PFSK-1 (cell line): Measurements from ENCODE around the gene ZNF592.

Source experiments
- FOXP2 ChIP-seq: optimal IDR thresholded peaks from 2 replicates; pipeline ENCODE3; 2011; ENCODE audit warnings: borderline replicate concordance, control low read depth, inconsistent platforms; ENCODE audit not compliant: insufficient read depth; ENCODE audit errors: extremely low read length, extremely low read depth
- POLR2AphosphoS5 ChIP-seq: IDR thresholded peaks from 2 replicates; pipeline ENCODE4 v1.6.1; 2012; ENCODE audit warnings: low read depth, mild to moderate bottlenecking, control low read depth, low read length, moderate library complexity
- REST ChIP-seq, 2 experiments: IDR thresholded peaks; 2 replicates each; pipeline versions ENCODE4 v1.6.1 to v1.8.0; 2011 to 2012; ENCODE audit warnings: low read depth in 2 of 2, low read length in 2 of 2, control low read depth in 1 of 2, inconsistent platforms in 1 of 2, mild to moderate bottlenecking in 1 of 2, moderate library complexity in 1 of 2; ENCODE audit not compliant: insufficient read depth in 1 of 2
- SIN3A ChIP-seq: IDR thresholded peaks from 2 replicates; pipeline ENCODE4 v1.6.1; 2012; ENCODE audit warnings: mild to moderate bottlenecking, low read length, moderate library complexity, borderline replicate concordance; ENCODE audit not compliant: insufficient read depth
- TAF1 ChIP-seq: IDR thresholded peaks from 2 replicates; pipeline ENCODE4 v1.6.1; 2012; ENCODE audit warnings: low read length, control low read depth, borderline replicate concordance; ENCODE audit not compliant: insufficient read depth

Gene ZNF592

GRCh38 chr15:84775867-84776449 lies 27.6 kb downstream of the ZNF592 start:
- TF ChIP-seq TAF1 (no peak), POLR2AphosphoS5 (no peak), FOXP2 (no peak), REST (IDR thresholded peaks at IDR 0.05; ENCODE audit: insufficient read depth in 1 of 2, low read depth in 2 of 2, low read length in 2 of 2) (no peak), SIN3A (no peak)

DNA sequence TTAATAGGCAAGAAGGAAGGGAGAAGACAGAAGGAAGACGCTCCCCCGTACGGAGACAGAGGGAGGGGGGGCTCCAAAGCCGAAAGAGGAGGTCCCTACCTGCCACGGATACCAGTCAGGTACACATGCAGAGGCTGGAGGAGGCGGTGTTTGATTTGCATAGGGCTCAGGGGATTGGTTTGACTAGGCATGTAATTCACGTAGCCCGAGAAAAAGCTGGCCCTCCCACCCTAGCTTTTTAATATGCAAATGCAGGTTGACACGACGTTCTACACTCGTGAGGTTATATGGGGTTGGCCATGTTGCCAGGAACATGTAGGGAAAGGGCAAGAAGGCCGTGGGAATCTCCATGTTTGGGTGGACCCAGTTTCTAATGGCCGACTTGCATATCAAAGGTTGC lies 29.8 kb downstream of the ZNF592 start:
- TF ChIP-seq FOXP2 (no peak), POLR2AphosphoS5 (no peak), TAF1 (no peak), REST (IDR thresholded peaks at IDR 0.05; ENCODE audit: insufficient read depth in 1 of 2, low read depth in 2 of 2, low read length in 2 of 2) (no peak), SIN3A (no peak)

DNA sequence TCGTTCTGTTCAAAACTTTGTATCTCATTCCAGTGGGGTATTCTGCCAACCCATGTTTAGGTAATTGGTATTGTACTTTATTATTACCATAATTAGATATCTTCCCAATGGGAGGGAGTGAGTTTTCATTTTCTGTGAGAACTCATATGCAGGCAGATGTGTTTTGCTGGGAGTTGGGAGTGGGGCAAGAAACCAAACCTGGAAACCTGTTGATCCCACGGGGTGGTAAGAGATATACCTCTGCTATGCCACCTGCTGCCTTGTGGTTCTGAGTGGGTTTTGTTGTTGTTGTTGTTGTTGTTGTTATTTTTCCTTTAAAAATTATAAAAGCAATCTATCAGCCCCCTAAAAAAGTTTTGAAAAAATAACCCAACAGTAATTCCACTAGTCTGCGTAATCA lies 32.1 kb downstream of the ZNF592 start:
- no peak for TF ChIP-seq SIN3A
- no peak for TF ChIP-seq REST (IDR thresholded peaks at IDR 0.05; ENCODE audit: insufficient read depth in 1 of 2, low read depth in 2 of 2, low read length in 2 of 2)
- no peak for TF ChIP-seq POLR2AphosphoS5
- no peak for TF ChIP-seq FOXP2
- no peak for TF ChIP-seq TAF1

- TF ChIP-seq POLR2AphosphoS5: no peak
- TF ChIP-seq FOXP2: no peak
- no peak for TF ChIP-seq REST (IDR thresholded peaks at IDR 0.05; ENCODE audit: insufficient read depth in 1 of 2, low read depth in 2 of 2, low read length in 2 of 2)
- TF ChIP-seq TAF1: no peak
- no peak for TF ChIP-seq SIN3A
Observed at GRCh38 chr15:84781495-84781894, 33.1 kb downstream of the ZNF592 start.

DNA sequence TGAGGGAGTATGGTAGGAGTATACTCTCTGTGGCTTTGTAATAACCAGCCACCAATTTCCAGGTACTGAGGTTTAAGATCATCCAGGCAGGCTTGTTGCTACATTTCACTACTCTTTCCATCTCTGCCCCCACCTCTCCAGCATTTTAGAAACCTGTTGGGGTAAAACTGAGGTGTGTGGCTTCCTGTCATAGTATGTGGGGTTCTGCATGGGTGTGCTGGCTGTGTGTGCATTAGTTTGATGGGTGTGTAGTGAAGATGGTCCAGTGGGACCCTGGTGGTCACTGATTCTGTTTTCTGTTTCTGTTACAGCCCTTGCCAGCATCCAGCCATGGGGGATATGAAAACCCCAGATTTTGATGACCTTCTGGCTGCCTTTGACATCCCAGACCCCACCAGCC lies 34.0 kb downstream of the ZNF592 start:
- TF ChIP-seq REST (IDR thresholded peaks at IDR 0.05; ENCODE audit: insufficient read depth in 1 of 2, low read depth in 2 of 2, low read length in 2 of 2) (no peak), SIN3A (no peak), POLR2AphosphoS5 (no peak), FOXP2 (no peak), TAF1 (no peak)
